Parathyroid adenoma (tissue), 2 donors: ENCODE data around the gene LY6G6C.

Source experiments
- H2AFZ ChIP-seq: fragments of 300-600 bp; sonication (generic); one replicate; pipeline ENCODE4 v1.7.0; 2017; ENCODE audit warnings: antibody characterized with exemption, mild to moderate bottlenecking
- H3K27ac ChIP-seq: fragments of 300-600 bp; sonication (generic); one replicate; pipeline ENCODE4 v1.7.0; 2017
- H3K27me3 ChIP-seq: fragments of 300-600 bp; sonication (generic); one replicate; pipeline ENCODE4 v1.7.0; 2017; ENCODE audit warnings: low read length; ENCODE audit not compliant: control insufficient read depth, insufficient read depth
- H3K36me3 ChIP-seq: fragments of 300-600 bp; sonication (generic); one replicate; pipeline ENCODE4 v1.7.0; 2017; ENCODE audit warnings: low read length; ENCODE audit not compliant: control insufficient read depth, insufficient read depth
- H3K4me1 ChIP-seq: fragments of 300-600 bp; sonication (generic); one replicate; pipeline ENCODE4 v1.7.0; 2017; ENCODE audit warnings: control low read depth
- H3K4me2 ChIP-seq: fragments of 300-600 bp; sonication (generic); one replicate; pipeline ENCODE4 v1.7.0; 2017; ENCODE audit warnings: low read length
- H3K4me3 ChIP-seq: fragments of 300-600 bp; sonication (generic); one replicate; pipeline ENCODE4 v1.7.0; 2017; ENCODE audit warnings: low read depth, low read length
- H3K79me2 ChIP-seq: fragments of 300-600 bp; sonication (generic); one replicate; pipeline ENCODE4 v1.7.0; 2017; ENCODE audit warnings: control low read depth
- H3K9ac ChIP-seq: fragments of 300-600 bp; sonication (generic); one replicate; pipeline ENCODE4 v1.7.0; 2017; ENCODE audit warnings: mild to moderate bottlenecking
- H3K9me3 ChIP-seq: fragments of 300-600 bp; sonication (generic); one replicate; pipeline ENCODE4 v1.7.0; 2017; ENCODE audit warnings: low read length; ENCODE audit not compliant: control insufficient read depth
- TF ChIP-seq, protein P1 (sequence below): fragments of 300-600 bp; sonication (generic); IDR thresholded peaks from one replicate; pipeline ENCODE4 v1.7.0; 2017; ENCODE audit warnings: antibody characterized with exemption, mild to moderate bottlenecking
- donor health status: primary hyperparathyroidism.

The LY6G6C gene

DNA sequence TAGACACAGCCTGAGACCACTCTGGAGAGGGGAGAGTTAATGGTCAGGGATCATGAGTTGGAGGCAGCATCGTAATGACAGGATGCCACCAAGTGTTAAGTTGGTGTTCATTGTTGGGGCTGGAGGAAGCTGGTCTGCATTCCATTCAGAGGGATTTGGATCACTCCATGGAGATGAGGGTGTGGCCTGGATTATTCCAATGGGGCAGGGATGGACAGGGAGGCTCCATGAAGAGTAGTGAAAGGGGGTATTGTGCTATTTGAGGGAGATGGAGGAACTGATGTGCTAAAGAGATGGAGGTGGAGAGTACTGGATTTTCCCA, 42.0 kb upstream of the LY6G6C start:
- Histone ChIP-seq H3K4me2 (no peak overlapping the region), H3K27me3 (no peaks in the 10 kb centered on the region), H3K27ac (no peak overlapping the region), H3K9ac (no peak overlapping the region), H3K4me3 (no peak overlapping the region), H3K36me3 (no peaks in the 10 kb centered on the region), H3K9me3 (no peaks in the 10 kb centered on the region), H3K79me2 (no peaks in the 10 kb centered on the region), H2AFZ (no peak overlapping the region), H3K4me1 (no peaks in the 10 kb centered on the region)
- TF ChIP-seq, protein P1, sequence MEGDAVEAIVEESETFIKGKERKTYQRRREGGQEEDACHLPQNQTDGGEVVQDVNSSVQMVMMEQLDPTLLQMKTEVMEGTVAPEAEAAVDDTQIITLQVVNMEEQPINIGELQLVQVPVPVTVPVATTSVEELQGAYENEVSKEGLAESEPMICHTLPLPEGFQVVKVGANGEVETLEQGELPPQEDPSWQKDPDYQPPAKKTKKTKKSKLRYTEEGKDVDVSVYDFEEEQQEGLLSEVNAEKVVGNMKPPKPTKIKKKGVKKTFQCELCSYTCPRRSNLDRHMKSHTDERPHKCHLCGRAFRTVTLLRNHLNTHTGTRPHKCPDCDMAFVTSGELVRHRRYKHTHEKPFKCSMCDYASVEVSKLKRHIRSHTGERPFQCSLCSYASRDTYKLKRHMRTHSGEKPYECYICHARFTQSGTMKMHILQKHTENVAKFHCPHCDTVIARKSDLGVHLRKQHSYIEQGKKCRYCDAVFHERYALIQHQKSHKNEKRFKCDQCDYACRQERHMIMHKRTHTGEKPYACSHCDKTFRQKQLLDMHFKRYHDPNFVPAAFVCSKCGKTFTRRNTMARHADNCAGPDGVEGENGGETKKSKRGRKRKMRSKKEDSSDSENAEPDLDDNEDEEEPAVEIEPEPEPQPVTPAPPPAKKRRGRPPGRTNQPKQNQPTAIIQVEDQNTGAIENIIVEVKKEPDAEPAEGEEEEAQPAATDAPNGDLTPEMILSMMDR: no peak

DNA sequence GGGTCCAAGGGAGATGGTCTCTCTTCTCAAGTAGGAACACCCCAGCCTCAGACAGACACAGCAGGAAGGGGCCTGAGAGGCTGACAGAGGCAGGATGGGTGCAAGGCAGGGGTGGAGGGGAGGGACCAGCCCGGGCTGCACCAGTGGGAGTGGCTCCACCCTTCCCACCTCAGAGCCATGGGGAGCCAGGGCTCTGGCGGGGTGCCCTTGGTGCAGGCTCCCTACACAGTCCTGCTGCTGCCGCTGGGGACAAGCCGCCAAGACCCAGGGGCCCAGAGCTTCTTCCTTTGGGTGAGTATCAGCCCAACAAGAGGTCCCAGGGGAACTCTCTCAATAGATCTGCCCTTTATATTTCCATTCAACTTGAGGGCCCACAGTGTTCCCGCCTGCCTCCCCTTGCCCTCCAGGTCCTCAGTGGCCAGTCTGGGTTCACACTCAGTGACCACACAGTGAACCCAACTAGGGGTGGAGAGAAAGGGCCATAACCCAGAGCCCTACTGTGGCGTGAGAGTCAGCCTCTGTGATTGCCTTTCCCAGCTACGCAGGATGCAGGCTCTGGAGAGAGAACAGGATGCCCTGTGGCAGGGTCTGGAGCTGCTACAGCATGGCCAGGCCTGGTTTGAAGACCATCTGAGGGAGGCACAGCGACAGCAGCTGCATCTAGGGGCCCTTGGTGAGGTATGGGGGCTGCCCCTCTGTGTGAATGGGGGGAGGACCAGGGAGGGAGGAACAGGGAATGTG, 41.5 kb upstream of the LY6G6C start:
- no peak overlapping the region for H3K4me2 ChIP-seq
- no peaks in the 10 kb centered on the region for H3K4me1 ChIP-seq
- no peak overlapping the region for H3K27ac ChIP-seq
- H3K9me3 ChIP-seq: no peaks in the 10 kb centered on the region
- H3K9ac ChIP-seq: no peak overlapping the region
- no peak overlapping the region for H3K4me3 ChIP-seq
- no peaks in the 10 kb centered on the region for H3K79me2 ChIP-seq
- TF ChIP-seq, protein P1: no peak
- H3K27me3 ChIP-seq: no peaks in the 10 kb centered on the region
- no peak overlapping the region for H2AFZ ChIP-seq
- no peaks in the 10 kb centered on the region for H3K36me3 ChIP-seq

DNA sequence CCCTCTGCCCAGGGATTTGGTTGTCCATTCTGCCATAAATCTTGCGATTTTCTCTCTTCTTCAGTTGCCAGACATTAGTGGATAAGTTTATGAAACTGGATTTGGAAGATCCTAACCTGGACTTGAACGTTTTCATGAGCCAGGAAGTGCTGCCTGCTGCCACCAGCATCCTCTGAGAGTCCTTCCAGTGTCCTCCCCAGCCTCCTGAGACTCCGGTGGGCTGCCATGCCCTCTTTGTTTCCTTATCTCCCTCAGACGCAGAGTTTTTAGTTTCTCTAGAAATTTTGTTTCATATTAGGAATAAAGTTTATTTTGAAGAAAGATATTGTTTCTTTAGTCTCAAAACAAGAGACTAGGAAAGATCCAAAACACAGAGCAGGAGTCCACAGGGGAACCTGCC, 40.8 kb upstream of the LY6G6C start, which contains the start of gene SAPCD1:
Gene SAPCD1, plus strand, starts transcription at position 301 of the 400 bp plus-strand sequence. CDS start 399 bp downstream, outside the sequence.
- Histone ChIP-seq H3K9ac (no peak within 1 kb of the TSS), H3K27me3 (no peaks in the 10 kb centered on the region), H3K4me3 (no peak within 1 kb of the TSS), H3K79me2 (no peaks in the 10 kb centered on the region), H3K36me3 (no peaks in the 10 kb centered on the region), H3K9me3 (no peaks in the 10 kb centered on the region), H3K4me1 (no peaks in the 10 kb centered on the region), H2AFZ (no peak within 1 kb of the TSS), H3K4me2 (no peak within 1 kb of the TSS), H3K27ac (no peak within 1 kb of the TSS)
- TF ChIP-seq, protein P1: no peak

DNA sequence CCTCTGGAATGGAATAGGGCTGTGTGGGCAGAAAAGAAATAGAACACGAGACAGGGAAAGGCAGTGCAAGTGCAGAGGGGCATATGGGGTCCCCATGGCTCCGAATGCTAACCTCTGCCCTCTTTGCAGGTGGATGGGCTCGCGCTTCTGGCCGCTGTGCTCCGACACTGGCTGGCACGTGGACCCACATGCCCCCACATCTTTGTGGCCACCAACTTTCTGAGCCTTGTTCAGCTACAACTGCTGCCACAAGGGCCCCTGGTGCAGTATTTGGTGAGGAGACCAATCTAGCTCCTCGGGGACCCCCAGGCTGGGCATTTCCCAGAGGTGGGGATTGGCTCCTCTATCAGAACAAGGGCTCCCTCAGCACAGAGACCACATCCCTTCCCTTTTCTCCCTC, 39.8 kb upstream of the LY6G6C start:
- H3K27me3 ChIP-seq: no peaks in the 10 kb centered on the region
- TF ChIP-seq, protein P1: no peak
- no peaks in the 10 kb centered on the region for H3K4me1 ChIP-seq
- H3K9ac ChIP-seq: no peak overlapping the region
- H2AFZ ChIP-seq: no peak overlapping the region
- H3K4me3 ChIP-seq: no peak overlapping the region
- H3K9me3 ChIP-seq: no peaks in the 10 kb centered on the region
- H3K79me2 ChIP-seq: no peaks in the 10 kb centered on the region
- no peak overlapping the region for H3K27ac ChIP-seq
- H3K4me2 ChIP-seq: no peak overlapping the region
- H3K36me3 ChIP-seq: no peaks in the 10 kb centered on the region

DNA sequence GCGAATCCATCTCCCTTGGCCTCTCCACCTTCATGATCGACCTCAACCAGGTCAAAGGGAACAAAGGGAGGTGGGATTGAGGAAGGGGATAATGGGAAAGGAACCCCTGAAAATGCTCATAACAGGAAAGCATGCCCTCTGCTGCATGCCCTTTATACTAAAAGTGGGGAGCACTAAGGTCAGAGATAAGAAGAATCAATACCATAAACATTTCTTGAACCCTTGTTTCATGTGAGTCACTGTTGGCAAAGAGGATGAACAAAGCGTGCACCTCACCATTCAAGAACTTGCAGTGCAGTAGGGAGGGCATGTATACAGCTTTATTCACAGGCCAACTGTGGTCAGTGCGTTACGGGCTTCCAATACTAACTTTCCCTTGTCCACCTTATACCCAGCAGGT, 39.2 kb upstream of the LY6G6C start:
- Histone ChIP-seq H3K9ac (no peak overlapping the region), H3K27ac (no peak overlapping the region), H3K9me3 (no peaks in the 10 kb centered on the region), H3K79me2 (no peaks in the 10 kb centered on the region), H3K4me2 (no peak overlapping the region), H3K27me3 (no peaks in the 10 kb centered on the region), H2AFZ (no peak overlapping the region), H3K4me3 (no peak overlapping the region), H3K4me1 (no peaks in the 10 kb centered on the region), H3K36me3 (no peaks in the 10 kb centered on the region)
- TF ChIP-seq, protein P1: no peak
